PC-3 (cell line): ENCODE results near the gene CDK14.

Experiments used
- EZH2 ChIP-seq: fragments of 300-600 bp; sonication (generic); IDR thresholded peaks from one replicate; pipeline ENCODE4 v1.6.1; 2017; ENCODE audit warnings: antibody characterized with exemption, mild to moderate bottlenecking, low read length; ENCODE audit not compliant: unreplicated experiment
- EZH2phosphoT487 ChIP-seq: fragments of 300-600 bp; sonication (generic); IDR thresholded peaks from 2 replicates; pipeline ENCODE4 v1.6.1; 2018; ENCODE audit warnings: mild to moderate bottlenecking, antibody characterized with exemption, low read length, borderline replicate concordance
- TF ChIP-seq, protein P1 (sequence below): fragments of 300-600 bp; sonication (generic); conservative IDR thresholded peaks from 2 replicates; pipeline ENCODE4 v1.5.1; 2017; ENCODE audit warnings: antibody characterized with exemption, low read depth, mild to moderate bottlenecking, low read length

DNA sequence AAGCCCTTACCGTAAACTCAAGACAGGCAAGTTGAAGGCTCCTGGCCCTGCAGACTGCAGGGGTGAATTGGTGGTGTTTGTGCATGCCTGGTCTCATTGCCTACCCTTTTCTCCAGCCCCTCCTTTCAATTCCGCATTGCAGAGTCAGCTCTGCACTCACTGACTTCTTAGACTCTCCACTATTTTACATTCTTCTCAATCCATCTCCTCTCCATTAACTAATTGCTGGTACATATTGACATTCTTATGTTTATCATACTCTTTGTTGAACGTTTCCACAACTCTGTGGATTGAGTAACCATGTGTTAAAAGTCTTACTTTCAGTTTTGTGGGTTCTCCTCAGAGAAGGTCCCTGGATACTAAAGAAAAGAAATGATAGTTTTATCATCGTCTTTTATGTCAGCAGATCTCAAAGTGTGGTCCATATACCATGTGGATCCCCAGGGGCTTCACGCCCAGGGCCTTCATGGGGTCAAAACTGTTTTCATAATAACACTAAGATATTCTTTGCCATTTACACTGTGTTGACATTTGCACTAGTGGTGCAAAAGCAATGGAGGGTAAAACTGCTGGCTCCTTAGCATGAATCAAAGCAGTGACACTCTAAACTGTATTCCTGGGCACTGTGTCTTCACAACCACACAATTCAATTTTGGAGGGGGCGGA lies 532.7 kb downstream of the CDK14 start:
- TF ChIP-seq EZH2: no peak
- TF ChIP-seq, protein P1, sequence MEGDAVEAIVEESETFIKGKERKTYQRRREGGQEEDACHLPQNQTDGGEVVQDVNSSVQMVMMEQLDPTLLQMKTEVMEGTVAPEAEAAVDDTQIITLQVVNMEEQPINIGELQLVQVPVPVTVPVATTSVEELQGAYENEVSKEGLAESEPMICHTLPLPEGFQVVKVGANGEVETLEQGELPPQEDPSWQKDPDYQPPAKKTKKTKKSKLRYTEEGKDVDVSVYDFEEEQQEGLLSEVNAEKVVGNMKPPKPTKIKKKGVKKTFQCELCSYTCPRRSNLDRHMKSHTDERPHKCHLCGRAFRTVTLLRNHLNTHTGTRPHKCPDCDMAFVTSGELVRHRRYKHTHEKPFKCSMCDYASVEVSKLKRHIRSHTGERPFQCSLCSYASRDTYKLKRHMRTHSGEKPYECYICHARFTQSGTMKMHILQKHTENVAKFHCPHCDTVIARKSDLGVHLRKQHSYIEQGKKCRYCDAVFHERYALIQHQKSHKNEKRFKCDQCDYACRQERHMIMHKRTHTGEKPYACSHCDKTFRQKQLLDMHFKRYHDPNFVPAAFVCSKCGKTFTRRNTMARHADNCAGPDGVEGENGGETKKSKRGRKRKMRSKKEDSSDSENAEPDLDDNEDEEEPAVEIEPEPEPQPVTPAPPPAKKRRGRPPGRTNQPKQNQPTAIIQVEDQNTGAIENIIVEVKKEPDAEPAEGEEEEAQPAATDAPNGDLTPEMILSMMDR: no peak
- no peak for TF ChIP-seq EZH2phosphoT487
